HepG2 (cell line): ENCODE data around the gene GOLGA8G. TPM values are rescaled to one million over a fixed set of nuclear protein-coding genes. Genes with fewer than 3 reads are reported as not detected.
"Not testable (repeated sequence)": the region's sequence is repeated elsewhere in the genome, so short reads cannot be mapped to it uniquely, and the experiment has no call there.

ENCODE experiments used
- ATAC-seq: fragments of 200-7000 bp; cut with Tn5 transposase; 3 replicates; pipeline ENCODE4 v1.9.1; 2020; ENCODE audit warnings: mild to moderate bottlenecking, moderate library complexity
- BruUV-seq: library from RNA; stranded (reverse); fragments of 400-500 nt; replicated peaks from 2 replicates; lab custom pipeline; 2021; lab: Mats Ljungman, UMichigan
- CTCF ChIA-PET: fragments of 300-600 bp; formaldehyde crosslinking; extraction: SDS; loops from one replicate; lab custom pipeline; 2021; ENCODE audit warnings: low total read pairs, inconsistent platforms, low intra/inter-chr PET ratio; lab: Yijun Ruan, JAX
- POLR2A ChIA-PET: fragments of 350-600 bp; sonication (Branson Sonifier 250); formaldehyde crosslinking; loops from one replicate; lab custom pipeline; 2020; ENCODE audit warnings: antibody characterized with exemption, inconsistent platforms; lab: Yijun Ruan, JAX
- DNase-seq: peaks from one replicate; pipeline ENCODE4 v3.0.0-alpha.2; 2015; ENCODE audit warnings: low spot score
- FAIRE-seq: peaks from 3 replicates; lab custom pipeline; 2011; peaks lifted over from hg19 to GRCh38; lab: Jason Lieb, UNC
- H2AFZ ChIP-seq: one replicate; pipeline ENCODE4 v1.6.1; 2011; ENCODE audit warnings: low read length, inconsistent platforms
- H3K27ac ChIP-seq: fragments of 300-600 bp; 3 replicates; pipeline ENCODE4 v1.8.0; 2011; ENCODE audit warnings: mixed run types, mild to moderate bottlenecking, mixed read lengths, low read length, inconsistent platforms; ENCODE audit not compliant: insufficient read depth; ENCODE audit errors: extremely low read length
- H3K27me3 ChIP-seq, 2 experiments: fragments of 200-600 bp in 1 of 2; 2 replicates in 1 of 2; 3 replicates in 1 of 2; pipeline versions ENCODE4 v1.6.0 to v1.8.0; 2011; ENCODE audit warnings: low read length in 2 of 2, mild to moderate bottlenecking in 2 of 2, moderate library complexity in 2 of 2, inconsistent platforms in 1 of 2; ENCODE audit not compliant: insufficient read depth in 2 of 2, control insufficient read depth in 1 of 2
- H3K36me3 ChIP-seq, 2 experiments: fragments of 200-600 bp in 1 of 2; replicated peaks in 1 of 2; 2 replicates in 1 of 2; 3 replicates in 1 of 2; pipeline versions ENCODE4 v1.5.1 to v1.8.0; 2011; ENCODE audit warnings: low read length in 2 of 2, inconsistent platforms in 1 of 2; ENCODE audit not compliant: insufficient read depth in 2 of 2, control insufficient read depth in 1 of 2
- H3K4me1 ChIP-seq: 2 replicates; pipeline ENCODE4 v1.5.1; 2012; ENCODE audit warnings: low read length, inconsistent platforms; ENCODE audit not compliant: insufficient read depth
- H3K4me2 ChIP-seq: 2 replicates; pipeline ENCODE4 v1.6.0; 2011; ENCODE audit warnings: low read depth, low read length, inconsistent platforms
- H3K4me3 ChIP-seq, 3 experiments: fragments of 200-600 bp in 1 of 3; sonication (generic), shearing (Covaris generic) in 1 of 3; replicated peaks in 1 of 3; 2 replicates each; pipeline ENCODE4 v1.5.1; 2011 to 2016; ENCODE audit warnings: low read length in 3 of 3, inconsistent platforms in 2 of 3, low read depth in 2 of 3, mild to moderate bottlenecking in 2 of 3, control low read depth in 1 of 3, mixed read lengths in 1 of 3; ENCODE audit not compliant: insufficient read depth in 1 of 3
- H3K79me2 ChIP-seq: one replicate; pipeline ENCODE4 v1.6.1; 2011; ENCODE audit warnings: low read length, inconsistent platforms; ENCODE audit not compliant: insufficient read depth
- H3K9ac ChIP-seq: 2 replicates; pipeline ENCODE4 v1.6.0; 2011; ENCODE audit warnings: mild to moderate bottlenecking, low read depth, low read length, inconsistent platforms; ENCODE audit not compliant: insufficient read depth
- H3K9me3 ChIP-seq: 2 replicates; pipeline ENCODE4 v1.5.1; 2012; ENCODE audit warnings: mild to moderate bottlenecking, low read length
- H4K20me1 ChIP-seq: 2 replicates; pipeline ENCODE4 v1.6.0; 2011; ENCODE audit warnings: inconsistent platforms, mild to moderate bottlenecking, low read length, moderate library complexity; ENCODE audit not compliant: insufficient read depth
- WGBS: methylation state at CpG from one replicate; pipeline ENCODE4 v1.1.6; 2017; ENCODE audit warnings: low lambda C conversion rate; 5-methylcytosine and 5-hydroxymethylcytosine counted together
- in situ Hi-C: cut with HindIII; loops from 2 replicates; pipeline ENCODE4 v1.10.0; 2017; ENCODE audit warnings: low pct_unique_long_range_greater_than_20kb; ENCODE audit not compliant: extremely low pct_ligation_motif_present
- intact Hi-C: fragments of 100-400 bp; cut with micrococcal nuclease; formaldehyde crosslinking; loops from one replicate; pipeline ENCODE4 v1.10.0; 2022; ENCODE audit not compliant: unreplicated experiment
- polyA plus RNA-seq, 8 experiments: library from polyadenylated mRNA; depleted of rRNA in 3 of 8; stranded (reverse) in 7 of 8; unstranded in 1 of 8; fragments of >200 nt; fragmentation: Illumina TruSeq in 4 of 8; extraction: Trizol in 4 of 8; gene quantifications; 2 replicates each; pipeline versions ENCODE4 v1.2.1 to v1.2.3, GENCODE V29; 2011 to 2016; ENCODE audit warnings: low read depth in 4 of 8, missing spikeins in 1 of 8, mixed read lengths in 1 of 8; ENCODE audit not compliant: insufficient read depth in 1 of 8
- total RNA-seq, 5 experiments: library from RNA; depleted of rRNA; stranded (reverse); fragments of >200 nt; fragmentation: Illumina TruSeq; extraction: Trizol; gene quantifications; 2 replicates each; pipeline ENCODE4 v1.2.3, GENCODE V29; 2016; ENCODE audit warnings: low read depth in 1 of 5

Gene GOLGA8G
- total and polyA plus RNA-seq, 2 of the 13 experiments (the other 11 are each of a cell fraction or from before 2014, with no cell fraction given), result not detected

DNA sequence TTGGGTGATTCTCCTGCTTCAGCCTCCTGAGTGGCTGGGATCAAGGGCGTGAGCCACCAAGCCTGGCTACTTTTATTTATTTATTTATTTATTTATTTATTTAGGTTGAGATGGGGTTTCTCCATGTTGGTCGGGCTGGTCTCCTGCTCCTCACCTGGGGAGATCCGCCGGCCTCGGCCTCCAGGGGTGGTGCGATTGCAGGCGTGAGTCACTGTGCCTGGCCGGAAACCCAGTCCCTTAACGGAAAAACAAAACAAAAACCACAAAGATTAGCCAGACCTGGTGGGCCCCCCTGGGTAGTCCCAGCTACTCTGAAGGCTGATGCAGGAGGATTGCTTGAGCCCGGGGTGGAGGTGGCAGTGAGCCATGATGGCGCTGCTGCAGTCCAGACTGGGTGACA, 17.6 kb downstream of the GOLGA8G start:
- H3K27ac ChIP-seq, H3K36me3 ChIP-seq, in situ Hi-C loops, ATAC-seq, H3K9ac ChIP-seq, H3K4me3 ChIP-seq, H3K4me1 ChIP-seq, DNase-seq, BruUV-seq, H2AFZ ChIP-seq, CTCF ChIA-PET, POLR2A ChIA-PET, H3K27me3 ChIP-seq, H3K79me2 ChIP-seq, H3K4me2 ChIP-seq, intact Hi-C loops, H3K9me3 ChIP-seq, H4K20me1 ChIP-seq, FAIRE-seq: not testable (repeated sequence)
- WGBS, result no CpG with 5 or more reads among the region's 11 CpGs

- H4K20me1 ChIP-seq, H3K27me3 ChIP-seq, FAIRE-seq, DNase-seq, H3K36me3 ChIP-seq, H3K9ac ChIP-seq, H3K4me2 ChIP-seq, H3K79me2 ChIP-seq, POLR2A ChIA-PET, intact Hi-C loops, H3K9me3 ChIP-seq, H2AFZ ChIP-seq, in situ Hi-C loops, H3K4me1 ChIP-seq, CTCF ChIA-PET, H3K4me3 ChIP-seq, ATAC-seq, BruUV-seq, H3K27ac ChIP-seq: not testable (repeated sequence)
- WGBS, result 51% methylated on average over 12 of the region's 22 CpGs
Observed at GRCh38 chr15:28514128-28514527, 18.6 kb downstream of the GOLGA8G start.

DNA sequence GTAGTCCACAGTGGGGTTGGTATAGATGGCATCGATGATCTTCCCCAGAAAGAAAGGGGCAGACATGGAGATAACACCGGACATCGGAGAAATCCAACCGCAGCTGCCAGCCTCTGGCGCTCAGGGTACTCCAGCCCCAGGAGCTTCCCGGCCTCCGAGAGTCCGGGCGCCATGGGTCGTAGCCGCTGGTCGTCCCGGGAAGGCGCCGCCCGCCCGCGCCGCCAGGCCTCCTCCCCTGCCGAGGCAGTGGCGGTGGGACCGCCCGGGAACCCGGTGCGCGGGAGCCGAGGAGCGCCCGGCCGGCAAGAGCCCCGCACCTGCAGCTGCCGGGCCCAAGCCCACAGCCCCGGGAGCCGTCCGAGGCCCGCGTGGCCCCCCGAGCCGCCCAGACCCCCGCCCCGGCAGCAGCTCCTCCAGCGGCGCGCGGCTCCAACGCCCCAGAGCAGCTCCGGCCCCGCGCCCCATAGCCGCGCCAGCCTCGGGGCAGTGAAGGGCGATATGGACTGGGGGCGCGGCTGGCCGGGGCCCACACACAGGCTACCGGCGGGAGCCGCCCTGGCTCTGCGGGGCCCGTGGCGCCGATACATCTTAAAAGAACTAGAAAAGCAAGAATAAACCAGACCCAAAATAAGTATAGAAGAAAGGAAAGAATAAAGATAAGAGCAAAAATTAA, 24.4 kb downstream of the GOLGA8G start:
- CTCF ChIA-PET, in situ Hi-C loops, H3K36me3 ChIP-seq, H3K9ac ChIP-seq, H3K4me3 ChIP-seq, H2AFZ ChIP-seq, H3K27me3 ChIP-seq, H4K20me1 ChIP-seq, H3K79me2 ChIP-seq, FAIRE-seq, DNase-seq, POLR2A ChIA-PET, H3K4me2 ChIP-seq, H3K4me1 ChIP-seq, intact Hi-C loops, ATAC-seq, H3K27ac ChIP-seq, BruUV-seq, H3K9me3 ChIP-seq: not testable (repeated sequence)
- WGBS, result 15% methylated on average over 13 of the region's 63 CpGs

GRCh38 chr15:28481340-28481739, 51.4 kb downstream of the GOLGA8G start:
- H3K27ac ChIP-seq, H3K27me3 ChIP-seq, CTCF ChIA-PET, H3K4me3 ChIP-seq, H3K9ac ChIP-seq, H3K79me2 ChIP-seq, DNase-seq, H4K20me1 ChIP-seq, BruUV-seq, H3K4me1 ChIP-seq, H3K9me3 ChIP-seq, FAIRE-seq, H3K4me2 ChIP-seq, POLR2A ChIA-PET, intact Hi-C loops, H2AFZ ChIP-seq, in situ Hi-C loops, H3K36me3 ChIP-seq, ATAC-seq: not testable (repeated sequence)
- no CpG with 5 or more reads among the region's 3 CpGs for WGBS
